ENCODE data around the gene JMJD8.

JMJD8 gene

GRCh38 chr16:684071-684794 is at the start of gene JMJD8:
Gene JMJD8 (minus strand): TSS chr16:684334. CDS start chr16:684319, 15 bp downstream.
- TF ChIP-seq CTCF (IDR thresholded peaks at IDR 0.05; ENCODE audit: low read depth, low read length), result no peak
- peak; percentile 95 to 97 for DNase-seq (ENCODE audit: low read depth in 2 of 2)
- H3K4me3 ChIP-seq (replicated peaks in 1 of 2; ENCODE audit: low read depth in 2 of 2, low read length in 2 of 2), result peak within 1 kb of the TSS; percentile 62 to 70

DNA sequence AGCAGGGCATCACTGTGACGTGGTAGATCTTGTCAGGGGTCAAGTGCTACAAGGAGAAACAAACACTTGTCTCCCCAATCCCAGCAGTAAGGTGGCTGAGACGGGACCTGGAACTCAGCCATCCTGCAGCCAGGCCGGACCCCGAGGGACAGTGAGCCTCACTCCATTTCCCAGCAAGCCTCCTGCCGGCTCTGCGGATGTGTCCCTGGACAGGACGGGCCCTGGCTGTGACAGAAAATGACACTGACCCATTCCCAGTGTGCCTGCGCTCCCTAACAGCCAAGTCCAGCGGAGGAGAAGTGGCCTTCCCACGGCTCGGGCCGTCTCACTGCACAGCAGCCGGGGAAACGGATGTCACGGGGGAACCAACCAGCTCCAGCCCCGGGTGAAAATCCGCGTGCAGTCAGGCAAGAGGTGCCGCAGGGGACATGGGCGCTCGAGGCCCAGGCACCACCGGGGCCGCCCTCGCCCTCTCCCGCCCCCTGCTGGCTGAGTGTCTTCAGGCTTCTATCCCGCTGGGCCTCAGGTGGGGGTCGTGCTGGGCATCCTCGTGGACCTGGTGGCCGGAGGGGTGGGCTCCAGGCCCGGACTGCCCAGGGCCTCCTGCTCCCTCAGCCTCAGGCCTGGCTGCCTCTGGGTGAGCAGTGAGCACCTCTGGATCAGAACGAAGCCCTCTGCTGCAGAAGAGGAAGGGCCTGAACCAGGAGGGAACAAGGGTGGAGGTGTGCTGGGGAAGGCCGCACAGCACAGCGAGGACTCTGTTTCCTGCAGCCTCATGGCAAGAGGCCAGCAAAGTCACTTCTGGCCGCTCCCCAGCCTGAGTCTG is 49.5 kb upstream of the JMJD8 start:
- DNase-seq (ENCODE audit: low read depth in 2 of 2), result no peak

DNA sequence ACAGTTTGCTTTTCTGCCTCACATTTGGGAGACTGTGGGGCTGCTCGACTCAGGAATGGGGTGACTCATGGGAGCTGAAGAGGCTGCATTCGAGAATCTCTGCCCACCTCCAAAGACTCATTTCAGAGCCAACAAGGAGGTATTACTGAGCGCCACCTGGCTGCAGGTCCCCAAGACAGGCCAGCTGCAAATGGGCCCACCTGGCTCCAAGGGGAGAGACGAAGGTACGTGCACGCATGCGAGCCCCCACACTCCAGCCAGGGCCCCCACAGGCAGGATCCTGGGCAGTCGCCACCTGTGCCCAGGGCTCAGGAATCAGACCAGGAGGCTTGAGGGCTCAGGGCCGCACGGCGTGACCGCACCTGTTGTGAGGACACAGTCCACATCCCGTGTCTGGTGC is 48.8 kb upstream of the JMJD8 start:
- no peak overlapping the region for H3K4me3 ChIP-seq (replicated peaks in 1 of 2; ENCODE audit: low read depth in 2 of 2, low read length in 2 of 2)
- DNase-seq (ENCODE audit: low read depth in 2 of 2), result no peak
- no peak for TF ChIP-seq CTCF (IDR thresholded peaks at IDR 0.05; ENCODE audit: low read depth, low read length)

More for the DNA sequence above, 49.5 kb upstream of the JMJD8 start:
- peak; percentile 53 for TF ChIP-seq CTCF (IDR thresholded peaks at IDR 0.05; ENCODE audit: low read depth, low read length)
- H3K4me3 ChIP-seq (replicated peaks in 1 of 2; ENCODE audit: low read depth in 2 of 2, low read length in 2 of 2), result no peak overlapping the region

DNA sequence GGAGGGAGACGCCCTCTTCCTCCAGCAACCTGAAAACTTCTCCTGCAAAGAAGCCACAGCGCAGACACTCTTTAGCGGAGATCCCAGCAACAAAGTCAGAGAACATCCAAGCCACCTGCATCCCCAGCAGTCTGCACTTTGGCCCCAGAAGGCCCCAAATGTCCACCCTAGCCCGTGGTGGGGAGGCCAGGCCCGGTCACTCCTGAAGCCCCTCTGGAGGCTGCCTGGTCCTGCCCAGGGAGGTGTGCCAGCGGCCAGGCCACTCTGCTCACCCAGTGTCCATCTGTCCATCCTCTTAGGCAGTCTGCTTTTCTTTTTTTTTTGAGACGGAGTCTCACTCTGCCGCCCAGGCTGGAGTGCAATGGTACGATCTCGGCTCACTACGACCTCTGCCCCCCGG is 48.2 kb upstream of the JMJD8 start:
- TF ChIP-seq CTCF (IDR thresholded peaks at IDR 0.05; ENCODE audit: low read depth, low read length), result no peak
- no peak for DNase-seq (ENCODE audit: low read depth in 2 of 2)
- no peak overlapping the region for H3K4me3 ChIP-seq (replicated peaks in 1 of 2; ENCODE audit: low read depth in 2 of 2, low read length in 2 of 2)

GRCh38 chr16:730666-731509 is 46.8 kb upstream of the JMJD8 start:
- no peak for DNase-seq (ENCODE audit: low read depth in 2 of 2)

More at GRCh38 chr16:730666-731509, 46.8 kb upstream of the JMJD8 start:
- TF ChIP-seq CTCF (IDR thresholded peaks at IDR 0.05; ENCODE audit: low read depth, low read length), result no peak
- no peak overlapping the region for H3K4me3 ChIP-seq (replicated peaks in 1 of 2; ENCODE audit: low read depth in 2 of 2, low read length in 2 of 2)

Measured in cardiac fibroblast (primary cell).